SIG-M5 treated with dmso at 0.1 percent for 504 hours (cell line): Measurements from ENCODE around the gene HOOK1.
A peak's percentile ranks its signal among the peaks of the same experiment; 100 is the strongest.
"Not testable (repeated sequence)": the region's sequence is repeated elsewhere in the genome, so short reads cannot be mapped to it uniquely, and the experiment has no call there.

ENCODE experiments used
- DNase-seq: peaks from one replicate; lab custom pipeline; 2025; ENCODE audit not compliant: unreplicated experiment; lab: John Stamatoyannopoulos, UW

HOOK1 gene

DNA sequence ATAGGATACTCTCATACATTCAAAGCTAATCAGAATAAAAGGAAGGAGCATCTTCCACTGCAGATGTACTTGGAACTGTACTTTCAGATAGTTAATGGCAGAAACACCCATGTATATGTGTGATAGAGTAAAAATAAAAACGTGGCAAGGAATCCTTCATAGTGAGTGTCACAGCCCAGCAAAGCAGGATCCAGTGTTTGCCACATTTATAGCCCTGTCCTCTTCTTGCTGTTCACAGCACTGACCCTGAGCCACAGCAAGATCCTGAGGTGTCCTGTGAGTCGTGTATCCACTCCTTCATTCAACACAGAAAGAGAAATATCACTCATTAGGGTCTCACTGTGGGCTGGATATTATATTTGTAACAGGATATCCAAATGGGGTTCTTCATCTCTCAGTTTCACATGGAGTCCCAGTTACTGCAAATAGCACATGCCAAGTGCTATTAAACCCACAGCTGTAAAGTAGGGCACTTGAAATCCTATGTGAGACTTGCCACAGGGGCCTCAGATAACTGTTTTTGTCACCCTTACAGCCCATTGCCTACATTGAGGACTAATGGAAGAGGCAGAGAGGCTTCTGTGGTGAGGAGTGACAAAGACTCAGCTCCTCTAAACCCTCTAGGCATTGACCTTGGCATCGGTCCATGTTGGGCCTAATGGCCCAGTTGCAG is 70.5 kb downstream of the HOOK1 start:
- DNase-seq, result no peak

GRCh38 chr1:59892841-59893811 is 78.4 kb downstream of the HOOK1 start:
- DNase-seq, result peak; percentile 8

- no peak for DNase-seq
These were observed 82.4 kb downstream of the HOOK1 start for GRCh38 chr1:59897165-59897564.

GRCh38 chr1:59898927-59899326 is 84.2 kb downstream of the HOOK1 start:
- no peak for DNase-seq

DNA sequence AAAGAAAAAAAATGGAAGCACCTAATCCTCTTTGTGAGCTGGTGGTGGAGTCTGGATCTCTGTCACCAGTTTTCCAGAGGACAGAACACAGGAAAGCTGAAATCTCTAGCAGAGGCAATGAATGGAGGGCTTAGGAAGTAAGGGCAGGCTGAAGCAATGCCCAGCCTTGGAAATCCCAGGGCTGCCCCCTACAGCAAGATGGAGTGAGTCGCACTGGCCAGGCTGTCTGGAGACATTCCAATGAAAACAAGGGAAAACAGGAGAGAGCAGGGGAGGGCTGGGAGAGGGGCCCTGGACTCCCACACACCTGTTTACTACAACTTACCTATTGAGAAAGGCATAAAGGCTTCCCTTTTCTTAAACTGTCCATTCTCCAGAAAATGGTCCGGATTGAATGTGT is 85.9 kb downstream of the HOOK1 start:
- no peak for DNase-seq

DNA sequence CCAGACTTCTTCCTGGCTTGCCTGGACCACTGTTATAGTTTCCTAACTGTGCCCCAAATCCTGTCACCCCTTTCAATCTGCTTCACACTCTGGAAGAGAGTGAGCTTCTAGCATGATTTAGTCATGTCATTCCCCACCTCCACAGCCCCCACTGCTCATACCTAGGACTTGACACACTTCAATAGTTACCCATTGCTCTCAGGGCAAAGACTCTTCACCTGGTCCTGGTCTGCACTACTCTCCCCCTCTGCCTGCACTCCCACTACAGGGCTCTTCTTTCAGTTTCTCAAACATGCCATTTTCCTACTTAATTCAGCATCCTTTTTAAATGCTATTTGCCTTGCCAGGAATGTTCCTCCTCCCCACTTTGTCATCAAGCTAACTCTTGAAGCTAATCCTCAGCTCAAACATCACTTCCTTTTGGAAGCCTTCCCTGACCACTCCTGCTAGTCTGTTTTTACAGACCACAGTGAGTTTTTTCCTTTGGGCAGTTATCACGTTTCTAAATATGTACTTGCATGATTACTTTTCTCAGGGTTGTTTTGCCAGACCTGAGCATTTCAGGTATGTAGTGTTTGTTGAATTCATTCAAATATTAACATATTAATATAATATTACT is 87.1 kb downstream of the HOOK1 start:
- no peak for DNase-seq

DNA sequence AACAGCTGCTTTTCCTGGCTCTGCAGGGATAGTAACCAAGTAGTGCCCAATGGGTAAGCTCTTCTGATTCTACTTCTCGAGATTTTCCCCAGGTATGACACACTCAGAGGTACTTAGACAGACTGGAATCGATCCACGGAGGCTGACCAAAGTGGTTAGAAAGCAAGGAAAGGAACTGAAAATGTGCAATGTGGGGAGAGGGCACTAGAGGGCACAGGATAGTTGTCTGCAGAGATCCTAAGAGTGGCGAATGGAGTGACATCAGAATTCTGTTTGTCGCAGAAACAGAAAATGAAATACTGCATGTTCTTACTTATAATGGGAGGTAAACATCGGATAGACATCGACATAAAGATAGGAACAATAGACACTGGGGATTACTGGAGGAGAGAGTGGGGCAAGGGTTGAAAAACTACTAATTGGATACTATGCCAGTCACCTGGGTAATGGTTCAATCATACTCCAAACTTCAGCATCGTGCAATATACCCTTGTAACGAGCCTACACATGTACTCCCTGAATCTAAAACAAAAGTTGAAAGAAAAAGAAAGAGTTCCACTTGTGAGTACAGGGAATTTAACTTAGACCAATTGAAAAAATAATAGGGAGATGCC is 88.5 kb downstream of the HOOK1 start:
- DNase-seq, result no peak

DNA sequence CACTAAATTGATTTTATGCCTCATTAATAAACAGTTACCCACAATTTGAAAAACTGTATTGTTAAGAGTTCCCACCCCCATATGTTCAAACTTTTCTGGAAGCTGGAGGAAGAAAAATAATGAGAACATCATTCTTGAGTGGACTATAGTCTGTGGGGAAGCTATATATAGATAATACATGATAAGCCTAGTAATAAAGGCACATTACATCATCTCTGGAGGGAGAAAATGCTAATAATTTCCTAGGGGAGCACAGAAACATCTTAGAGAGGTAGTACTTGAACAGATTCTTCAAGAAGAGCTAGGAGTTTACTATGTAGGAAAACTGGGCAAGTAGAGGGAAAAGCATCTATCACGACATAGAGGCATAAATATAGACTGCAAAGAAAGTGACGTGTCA is 92.2 kb downstream of the HOOK1 start:
- DNase-seq, result no peak

DNA sequence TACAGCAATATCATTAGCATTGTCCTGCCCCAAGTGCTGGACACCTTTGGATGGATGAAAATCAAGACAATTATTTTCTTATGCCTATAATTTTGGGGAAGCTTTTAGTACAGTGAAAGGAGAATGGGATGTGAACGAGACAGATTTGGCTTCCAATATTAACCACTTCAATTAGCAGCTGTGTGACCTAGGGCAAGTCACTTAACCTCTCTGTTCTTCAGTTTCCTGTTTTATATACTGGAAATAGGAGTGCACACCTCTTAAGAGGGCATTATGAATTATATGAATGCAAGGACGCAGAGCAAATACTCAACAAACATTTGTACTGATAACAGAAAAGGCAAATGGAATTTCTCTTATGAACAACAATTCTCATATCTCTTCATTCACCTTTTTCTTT is 93.3 kb downstream of the HOOK1 start:
- DNase-seq, result no peak

GRCh38 chr1:59908682-59909081 is 93.9 kb downstream of the HOOK1 start:
- DNase-seq, result no peak

- DNase-seq, result not testable (repeated sequence)
These were observed 100.1 kb downstream of the HOOK1 start for GRCh38 chr1:59914791-59915286.

- no peak for DNase-seq
These were observed 100.8 kb downstream of the HOOK1 start for GRCh38 chr1:59915516-59915915.

DNA sequence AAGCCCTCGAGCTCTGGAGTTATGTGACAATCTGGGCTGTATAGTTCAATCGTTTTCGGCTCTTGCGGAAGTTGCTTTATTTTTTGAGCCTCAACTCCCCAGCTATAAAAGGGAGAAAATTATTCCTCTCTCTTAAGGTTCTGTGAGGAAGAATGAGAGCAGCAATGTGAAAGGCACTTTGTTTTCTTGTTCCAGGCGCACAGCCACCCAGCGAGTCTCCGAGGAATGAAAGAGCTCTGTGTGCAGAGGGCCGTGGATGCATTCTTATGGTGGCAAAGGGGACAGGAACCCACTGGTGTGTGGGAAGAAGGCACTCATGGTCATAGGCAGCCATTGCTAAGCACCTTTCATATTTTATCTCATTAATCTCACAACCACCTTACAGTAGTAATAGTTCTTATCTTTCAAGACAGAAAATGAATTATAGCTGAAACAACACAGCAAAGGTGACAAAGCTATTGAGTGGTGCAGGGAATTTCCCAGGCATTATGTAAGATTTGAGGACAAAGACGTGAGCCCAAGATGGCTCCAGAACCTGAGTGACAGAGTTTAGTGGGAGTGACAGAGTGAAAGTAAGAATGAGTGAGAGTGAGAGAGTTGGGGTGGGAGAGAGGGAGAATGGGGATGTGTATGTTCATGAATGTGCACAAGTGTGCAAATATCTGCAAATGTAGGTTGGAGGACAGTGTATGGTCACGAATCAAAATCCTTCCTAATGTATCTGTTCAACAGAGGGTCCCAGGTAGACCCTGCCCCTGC is 102.5 kb downstream of the HOOK1 start:
- no peak for DNase-seq

GRCh38 chr1:59917785-59918180 is 103.0 kb downstream of the HOOK1 start:
- no peak for DNase-seq

GRCh38 chr1:59919746-59920145 is 105.0 kb downstream of the HOOK1 start:
- no peak for DNase-seq

GRCh38 chr1:59921258-59921899 is 106.6 kb downstream of the HOOK1 start:
- peak; percentile 3 for DNase-seq

DNA sequence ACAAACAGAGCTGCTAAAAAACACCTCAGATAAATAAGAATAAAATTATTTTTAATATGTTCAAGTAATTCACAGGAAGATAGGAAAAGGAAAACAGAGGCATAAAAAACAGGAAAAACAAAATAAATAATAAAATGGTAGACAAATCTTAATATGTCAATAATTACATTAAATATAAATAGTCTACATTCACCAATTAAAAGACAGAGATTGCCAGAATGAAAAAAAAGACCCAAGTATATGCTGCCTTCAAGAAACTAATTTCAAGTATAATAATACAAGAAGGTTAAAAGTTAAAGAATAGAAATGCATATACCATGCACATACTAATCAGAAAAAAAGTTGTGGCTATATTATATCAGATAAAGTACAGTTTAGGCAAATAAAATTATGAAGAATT is 109.9 kb downstream of the HOOK1 start:
- DNase-seq, result no peak
